Measurements from ENCODE around the gene COPS8.

GRCh38 chr2:237125967-237126366 is 40.3 kb downstream of the COPS8 start:
- TF ChIP-seq CTCF (IDR thresholded peaks at IDR 0.05; ENCODE audit: insufficient read depth, low read depth, low read length) (no peak), EZH2 (IDR thresholded peaks at IDR 0.05; ENCODE audit: insufficient read depth, low read length) (no peak)
